Right atrium auricular region (tissue), 2 donors: Measurements from ENCODE around the gene SCYGR3. TPM values are rescaled to one million over a fixed set of nuclear protein-coding genes. Genes with fewer than 3 reads are reported as not detected.

Experiments
- DNase-seq: peaks from one replicate; pipeline ENCODE4 v3.0.0-alpha.2; 2019; ENCODE audit warnings: low spot score
- H3K27ac ChIP-seq, 2 donors: fragments of 200-600 bp; sonication (generic); 1 replicate in 1 of 2; 2 replicates in 1 of 2; pipeline ENCODE4 v1.5.1; 2016 to 2019
- H3K27me3 ChIP-seq, 2 donors: fragments of 200-600 bp; sonication (generic); one replicate each; pipeline versions ENCODE4 v1.5.1 to v1.6.0; 2017 to 2019
- H3K36me3 ChIP-seq: fragments of 200-600 bp; sonication (generic); one replicate; pipeline ENCODE4 v1.5.1; 2016
- H3K4me1 ChIP-seq, 2 donors: fragments of 200-600 bp; sonication (generic); one replicate each; pipeline versions ENCODE4 v1.5.1 to v1.6.0; 2017 to 2019
- H3K4me3 ChIP-seq, 2 donors: fragments of 200-600 bp; sonication (generic); 1 replicate in 1 of 2; 2 replicates in 1 of 2; pipeline ENCODE4 v1.5.1; 2017 to 2019; ENCODE audit warnings: mild to moderate bottlenecking in 1 of 2, moderate library complexity in 1 of 2
- H3K9me3 ChIP-seq, 2 donors: fragments of 200-600 bp; sonication (generic); one replicate each; pipeline ENCODE4 v1.5.1; 2019
- total RNA-seq, 2 donors: library from RNA; depleted of rRNA; stranded (reverse); fragments of >200 nt; gene quantifications; one replicate each; pipeline ENCODE4 v1.1.0, GENCODE V29; 2016
- TF ChIP-seq, protein P1 (sequence below), 2 donors: fragments of 200-600 bp; sonication (generic); IDR thresholded peaks; one replicate each; pipeline ENCODE4 v1.5.1; 2019; ENCODE audit warnings: antibody characterized with exemption in 2 of 2

The SCYGR3 gene
- total RNA-seq, 2 donors from 2014 or later = not detected

GRCh38 chr2:227576110-227576509, 38.5 kb downstream of the SCYGR3 start:
- H3K27me3 ChIP-seq = no peaks in the 10 kb centered on the region
- H3K4me3 ChIP-seq = no peak overlapping the region
- H3K9me3 ChIP-seq = no peaks in the 10 kb centered on the region
- no peak for DNase-seq
- H3K36me3 ChIP-seq = no peaks in the 10 kb centered on the region
- no peak overlapping the region for H3K27ac ChIP-seq
- TF ChIP-seq, protein P1, sequence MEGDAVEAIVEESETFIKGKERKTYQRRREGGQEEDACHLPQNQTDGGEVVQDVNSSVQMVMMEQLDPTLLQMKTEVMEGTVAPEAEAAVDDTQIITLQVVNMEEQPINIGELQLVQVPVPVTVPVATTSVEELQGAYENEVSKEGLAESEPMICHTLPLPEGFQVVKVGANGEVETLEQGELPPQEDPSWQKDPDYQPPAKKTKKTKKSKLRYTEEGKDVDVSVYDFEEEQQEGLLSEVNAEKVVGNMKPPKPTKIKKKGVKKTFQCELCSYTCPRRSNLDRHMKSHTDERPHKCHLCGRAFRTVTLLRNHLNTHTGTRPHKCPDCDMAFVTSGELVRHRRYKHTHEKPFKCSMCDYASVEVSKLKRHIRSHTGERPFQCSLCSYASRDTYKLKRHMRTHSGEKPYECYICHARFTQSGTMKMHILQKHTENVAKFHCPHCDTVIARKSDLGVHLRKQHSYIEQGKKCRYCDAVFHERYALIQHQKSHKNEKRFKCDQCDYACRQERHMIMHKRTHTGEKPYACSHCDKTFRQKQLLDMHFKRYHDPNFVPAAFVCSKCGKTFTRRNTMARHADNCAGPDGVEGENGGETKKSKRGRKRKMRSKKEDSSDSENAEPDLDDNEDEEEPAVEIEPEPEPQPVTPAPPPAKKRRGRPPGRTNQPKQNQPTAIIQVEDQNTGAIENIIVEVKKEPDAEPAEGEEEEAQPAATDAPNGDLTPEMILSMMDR (IDR thresholded peaks at IDR 0.05) = no peak
- no peaks in the 10 kb centered on the region for H3K4me1 ChIP-seq

DNA sequence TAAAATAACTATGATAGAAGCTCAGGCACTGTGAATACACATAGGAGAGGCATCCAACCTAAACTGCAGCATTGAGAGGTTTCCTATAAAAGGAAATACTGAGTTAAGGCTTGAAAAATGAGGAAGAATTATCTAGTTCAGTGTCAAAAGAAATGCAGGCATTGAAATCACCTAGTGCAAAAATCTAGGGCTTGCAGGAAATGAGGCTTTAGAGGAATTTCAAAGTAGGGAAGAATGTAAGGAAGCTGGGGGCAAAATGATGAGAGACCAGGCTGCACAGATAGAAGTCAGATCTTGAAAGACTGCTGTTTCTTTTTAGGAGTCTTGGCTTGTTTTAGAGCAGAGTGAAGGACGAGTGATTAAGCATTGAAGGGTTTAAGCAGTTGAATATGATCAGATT, 44.0 kb downstream of the SCYGR3 start:
- TF ChIP-seq, protein P1 (IDR thresholded peaks at IDR 0.05) = no peak
- no peaks in the 10 kb centered on the region for H3K27me3 ChIP-seq
- H3K27ac ChIP-seq = no peak overlapping the region
- no peaks in the 10 kb centered on the region for H3K36me3 ChIP-seq
- H3K4me3 ChIP-seq = no peak overlapping the region
- no peak for DNase-seq
- no peaks in the 10 kb centered on the region for H3K9me3 ChIP-seq
- H3K4me1 ChIP-seq = no peaks in the 10 kb centered on the region

GRCh38 chr2:227568852-227569169, 45.8 kb downstream of the SCYGR3 start:
- no peaks in the 10 kb centered on the region for H3K9me3 ChIP-seq
- no peaks in the 10 kb centered on the region for H3K4me1 ChIP-seq
- H3K27me3 ChIP-seq = no peaks in the 10 kb centered on the region
- TF ChIP-seq, protein P1 (IDR thresholded peaks at IDR 0.05) = no peak
- H3K36me3 ChIP-seq = no peaks in the 10 kb centered on the region
- H3K27ac ChIP-seq = no peak overlapping the region
- H3K4me3 ChIP-seq = no peak overlapping the region
- DNase-seq = no peak

DNA sequence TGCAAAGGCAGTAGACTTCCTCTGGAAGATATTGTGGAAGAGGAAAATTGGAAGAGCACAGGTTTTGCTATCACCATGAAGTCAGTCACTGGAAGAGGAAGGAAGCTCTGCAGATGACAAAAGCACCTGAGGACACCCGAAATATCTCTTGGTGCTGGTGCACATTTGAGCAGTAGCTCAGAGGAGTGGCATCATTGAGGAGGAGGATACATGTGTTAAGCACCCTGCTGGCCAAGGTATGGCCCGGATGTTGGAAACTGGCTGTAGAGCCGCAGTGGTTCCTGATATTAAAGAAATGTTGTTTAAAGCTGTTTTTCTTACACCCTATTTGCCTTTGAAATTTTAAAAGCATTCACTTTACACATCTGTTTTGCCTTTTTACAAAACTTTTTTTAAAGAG, 48.6 kb downstream of the SCYGR3 start:
- H3K36me3 ChIP-seq = no peaks in the 10 kb centered on the region
- H3K4me1 ChIP-seq = no peaks in the 10 kb centered on the region
- no peak for DNase-seq
- TF ChIP-seq, protein P1 (IDR thresholded peaks at IDR 0.05) = no peak
- no peaks in the 10 kb centered on the region for H3K9me3 ChIP-seq
- no peaks in the 10 kb centered on the region for H3K27me3 ChIP-seq
- H3K4me3 ChIP-seq = no peak overlapping the region
- no peak overlapping the region for H3K27ac ChIP-seq

- Histone ChIP-seq H3K9me3 (no peaks in the 10 kb centered on the region), H3K4me3 (no peak overlapping the region), H3K36me3 (no peaks in the 10 kb centered on the region), H3K4me1 (no peaks in the 10 kb centered on the region), H3K27me3 (no peaks in the 10 kb centered on the region), H3K27ac (no peak overlapping the region)
- TF ChIP-seq, protein P1 (IDR thresholded peaks at IDR 0.05) = no peak
- no peak for DNase-seq
Measured at GRCh38 chr2:227565080-227565479, 49.6 kb downstream of the SCYGR3 start.

Other genes starting within 250 kb of the SCYGR3 start
- not detected for gene TM4SF20, start 235.5 kb downstream of the SCYGR3 start, total RNA-seq
- not detected for gene SCYGR1, start 226.9 kb downstream of the SCYGR3 start, total RNA-seq
- 10 to 100 TPM; 47.8 to 75.7 TPM for gene AGFG1, start 142.7 kb downstream of the SCYGR3 start, total RNA-seq
- not detected for gene SCYGR2, start 15.9 kb downstream of the SCYGR3 start, total RNA-seq
- gene SCYGR4, start 2.7 kb upstream of the SCYGR3 start, total RNA-seq = not detected
- not detected for gene SCYGR5, start 52.0 kb upstream of the SCYGR3 start, total RNA-seq
- 1 to 10 TPM; 1.0 to 3.5 TPM for gene SLC19A3, start 103.2 kb upstream of the SCYGR3 start, total RNA-seq
- not detected for gene SCYGR6, start 109.9 kb upstream of the SCYGR3 start, total RNA-seq
- gene SCYGR7, start 113.5 kb upstream of the SCYGR3 start, total RNA-seq = not detected
- not detected for gene SCYGR8, start 131.1 kb upstream of the SCYGR3 start, total RNA-seq
- not detected for gene CCL20, start 199.0 kb upstream of the SCYGR3 start, total RNA-seq